Right ventricle myocardium inferior (tissue), 1 donor: ENCODE results near the gene DIAPH3. TPM values are rescaled to one million over a fixed set of nuclear protein-coding genes. Genes with fewer than 3 reads are reported as not detected.

Experiments
- ATAC-seq: fragments of 200-7000 bp; cut with Tn5 transposase; one replicate; pipeline ENCODE4 v1.9.1; 2020; ENCODE audit warnings: mild to moderate bottlenecking, moderate library complexity
- DNase-seq: peaks from one replicate; pipeline ENCODE4 v3.0.0; 2021; ENCODE audit errors: missing footprints
- intact Hi-C: fragments of 100-400 bp; cut with DNase I; formaldehyde crosslinking; loops from one replicate; pipeline ENCODE4 v1.11.0; 2022
- total RNA-seq: library from RNA; stranded (reverse); fragmentation: NEBNext Ultra II Directional; extraction: Animal tissue kit (Norgen Biotek cat#: 25700); gene quantifications from one replicate; pipeline ENCODE4 v1.2.1, GENCODE V29; 2021
- donor health status: DM: no; HTN: yes; CAD: no; lungs with severe emphysema.

Gene DIAPH3
- total RNA-seq, 1 donor from 2014 or later = 0.46 TPM

GRCh38 chr13:59780058-59780457 lies 383.7 kb downstream of the DIAPH3 start:
- no peak for DNase-seq
- intact Hi-C loops = no loop called here
- no peak for ATAC-seq

- intact Hi-C loops = no loop called here
- ATAC-seq = no peak
- no peak for DNase-seq
Observed at GRCh38 chr13:59776924-59777690, 386.6 kb downstream of the DIAPH3 start.

- intact Hi-C loops = loop anchor here (5.0 kb wide), 1 partner anchor 382 kb away; no protein-coding TSS in a partner anchor
- no peak for DNase-seq
- ATAC-seq = no peak
Observed at GRCh38 chr13:59774491-59774971, 389.2 kb downstream of the DIAPH3 start.

- intact Hi-C loops = loop anchor here (5.0 kb wide), 1 partner anchor 379 kb away; no protein-coding TSS in a partner anchor
- no peak for DNase-seq
- ATAC-seq = no peak
Observed at GRCh38 chr13:59771272-59771671, 392.5 kb downstream of the DIAPH3 start.

GRCh38 chr13:59770451-59770850 lies 393.3 kb downstream of the DIAPH3 start:
- ATAC-seq (no peak), DNase-seq (no peak)
- intact Hi-C loops = loop anchor here (5.0 kb wide), 1 partner anchor 378 kb away; no protein-coding TSS in a partner anchor

GRCh38 chr13:59766236-59766635 lies 397.5 kb downstream of the DIAPH3 start:
- ATAC-seq (no peak), DNase-seq (no peak)
- intact Hi-C loops = no loop called here

- DNase-seq = no peak
- intact Hi-C loops = no loop called here
- ATAC-seq = no peak
Observed at GRCh38 chr13:59755632-59756290, 408.0 kb downstream of the DIAPH3 start.

GRCh38 chr13:59754411-59754810 lies 409.3 kb downstream of the DIAPH3 start:
- ATAC-seq (no peak), DNase-seq (no peak)
- intact Hi-C loops = no loop called here

GRCh38 chr13:59750860-59751259 lies 412.9 kb downstream of the DIAPH3 start:
- ATAC-seq (no peak), DNase-seq (no peak)
- intact Hi-C loops = no loop called here

GRCh38 chr13:59748046-59748445 lies 415.7 kb downstream of the DIAPH3 start:
- intact Hi-C loops = no loop called here
- ATAC-seq = no peak
- no peak for DNase-seq

GRCh38 chr13:59747529-59747928 lies 416.2 kb downstream of the DIAPH3 start:
- intact Hi-C loops = no loop called here
- DNase-seq = no peak

GRCh38 chr13:59746291-59746962 lies 417.3 kb downstream of the DIAPH3 start:
- intact Hi-C loops = no loop called here
- DNase-seq (no peak), ATAC-seq (no peak)

More at GRCh38 chr13:59747529-59747928, 416.2 kb downstream of the DIAPH3 start:
- no peak for ATAC-seq

- intact Hi-C loops = no loop called here
- DNase-seq (no peak), ATAC-seq (no peak)
Observed at GRCh38 chr13:59745392-59745788, 418.3 kb downstream of the DIAPH3 start.

- intact Hi-C loops = no loop called here
- DNase-seq (no peak), ATAC-seq (no peak)
Observed at GRCh38 chr13:59744747-59745391, 418.9 kb downstream of the DIAPH3 start.

GRCh38 chr13:59743195-59743594 lies 420.5 kb downstream of the DIAPH3 start:
- no peak for ATAC-seq
- DNase-seq = no peak
- intact Hi-C loops = no loop called here

GRCh38 chr13:59742467-59742866 lies 421.3 kb downstream of the DIAPH3 start:
- intact Hi-C loops = no loop called here
- no peak for ATAC-seq
- DNase-seq = no peak

- intact Hi-C loops = no loop called here
- DNase-seq (no peak), ATAC-seq (no peak)
Observed at GRCh38 chr13:59738921-59739320, 424.8 kb downstream of the DIAPH3 start.

GRCh38 chr13:59734393-59734792 lies 429.3 kb downstream of the DIAPH3 start:
- DNase-seq (no peak), ATAC-seq (no peak)
- intact Hi-C loops = no loop called here

- no peak for ATAC-seq
- intact Hi-C loops = no loop called here
- DNase-seq = no peak
Observed at GRCh38 chr13:59733744-59734143, 430.0 kb downstream of the DIAPH3 start.
